NCI-H526 (cell line): Measurements from ENCODE around the gene NACC1.
A peak's percentile ranks its signal among the peaks of the same experiment; 100 is the strongest.

Source experiments
- DNase-seq, 2 experiments: peaks; one replicate each; lab custom pipeline; 2025; lab: John Stamatoyannopoulos, UW

Gene NACC1

DNA sequence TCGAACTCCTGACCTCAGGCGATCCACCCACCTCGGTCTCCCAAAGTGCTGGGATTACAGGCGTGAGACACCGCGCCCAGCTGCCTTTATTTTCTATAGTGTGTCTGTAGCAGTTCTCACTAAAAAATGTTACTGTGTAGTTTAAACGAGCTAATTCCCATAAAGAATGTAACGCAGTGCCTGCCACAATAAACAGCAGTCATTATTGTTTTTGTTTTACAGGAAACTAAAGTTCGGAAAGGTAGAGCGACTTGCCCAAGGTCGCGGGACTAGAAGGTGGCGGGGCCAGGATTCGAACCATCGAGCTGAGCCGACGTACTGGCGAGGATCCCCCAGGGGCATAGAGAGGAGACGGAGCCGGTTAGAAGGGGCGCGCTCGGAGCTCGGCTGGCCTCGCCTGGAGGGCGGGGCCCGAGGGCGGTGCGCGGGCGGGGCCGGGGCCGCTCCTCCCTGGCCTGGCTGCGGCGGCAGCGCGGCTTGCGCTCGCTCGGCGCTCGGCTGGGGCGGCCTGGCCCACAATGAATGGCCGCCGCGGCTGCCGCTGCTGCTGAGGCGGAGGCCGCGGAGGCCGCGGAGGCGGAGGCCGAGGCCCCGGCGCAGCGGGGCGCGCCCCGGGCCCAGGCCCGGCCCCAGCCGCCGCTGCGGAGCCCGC lies at the start of gene NACC1:
Gene NACC1, plus strand, starts transcription at position 493 of the 652 bp plus-strand sequence. CDS start 16,944 bp downstream, outside the sequence.
- peak; percentile 45 to 92 for DNase-seq

- DNase-seq, result no peak
Measured at GRCh38 chr19:13069415-13070359, 48.4 kb upstream of the NACC1 start.

GRCh38 chr19:13070425-13071140 lies 47.5 kb upstream of the NACC1 start:
- no peak for DNase-seq

- DNase-seq, result no peak
Measured at GRCh38 chr19:13071444-13072187, 46.4 kb upstream of the NACC1 start.

- DNase-seq, result no peak
Measured at GRCh38 chr19:13072188-13072908, 45.7 kb upstream of the NACC1 start.

- no peak for DNase-seq
Measured at GRCh38 chr19:13073263-13073662, 44.8 kb upstream of the NACC1 start.

DNA sequence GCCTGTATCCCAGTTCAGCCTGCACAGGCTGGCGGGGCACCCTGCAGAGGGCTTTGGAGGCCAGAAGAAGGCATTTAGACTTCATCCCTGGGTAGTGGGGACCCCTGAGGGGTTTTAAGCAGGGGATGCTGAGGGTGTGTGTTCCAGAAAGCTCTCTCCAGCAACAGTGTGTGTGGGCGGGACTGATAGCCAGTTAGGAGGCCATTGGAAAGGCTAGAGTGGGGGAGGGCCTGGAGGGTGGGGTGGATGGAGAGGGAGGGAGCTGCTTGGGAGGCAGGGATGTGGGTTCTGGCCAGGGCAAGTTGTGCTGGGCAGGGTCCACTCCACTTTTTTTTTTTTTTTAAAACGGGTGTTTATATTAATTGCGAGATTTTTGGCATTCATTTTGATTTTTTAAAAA lies 43.7 kb upstream of the NACC1 start:
- DNase-seq, result no peak

DNA sequence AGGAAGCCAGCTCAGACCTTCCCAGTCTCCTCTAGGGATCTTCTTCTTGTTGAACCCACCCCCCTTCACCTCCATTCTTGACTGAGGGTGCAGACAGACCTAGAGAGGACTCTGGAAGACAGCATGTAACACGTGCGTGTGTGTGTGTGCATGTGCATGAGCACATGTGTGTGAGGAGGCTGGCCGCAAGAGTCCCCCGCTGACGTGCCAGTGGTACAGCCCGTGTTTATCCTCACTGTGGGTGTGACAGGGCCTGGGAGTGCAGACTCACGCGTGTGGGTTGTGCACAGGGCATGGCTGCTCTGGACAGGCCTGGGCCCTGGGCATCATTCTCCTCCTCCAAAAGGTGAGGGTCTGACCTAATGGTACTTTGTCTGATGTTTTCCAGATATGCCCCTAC lies 41.7 kb upstream of the NACC1 start:
- no peak for DNase-seq

GRCh38 chr19:13076787-13077186 lies 41.3 kb upstream of the NACC1 start:
- no peak for DNase-seq

- no peak for DNase-seq
Measured at GRCh38 chr19:13077240-13077639, 40.8 kb upstream of the NACC1 start.

- no peak for DNase-seq
Measured at GRCh38 chr19:13078381-13078780, 39.7 kb upstream of the NACC1 start.

DNA sequence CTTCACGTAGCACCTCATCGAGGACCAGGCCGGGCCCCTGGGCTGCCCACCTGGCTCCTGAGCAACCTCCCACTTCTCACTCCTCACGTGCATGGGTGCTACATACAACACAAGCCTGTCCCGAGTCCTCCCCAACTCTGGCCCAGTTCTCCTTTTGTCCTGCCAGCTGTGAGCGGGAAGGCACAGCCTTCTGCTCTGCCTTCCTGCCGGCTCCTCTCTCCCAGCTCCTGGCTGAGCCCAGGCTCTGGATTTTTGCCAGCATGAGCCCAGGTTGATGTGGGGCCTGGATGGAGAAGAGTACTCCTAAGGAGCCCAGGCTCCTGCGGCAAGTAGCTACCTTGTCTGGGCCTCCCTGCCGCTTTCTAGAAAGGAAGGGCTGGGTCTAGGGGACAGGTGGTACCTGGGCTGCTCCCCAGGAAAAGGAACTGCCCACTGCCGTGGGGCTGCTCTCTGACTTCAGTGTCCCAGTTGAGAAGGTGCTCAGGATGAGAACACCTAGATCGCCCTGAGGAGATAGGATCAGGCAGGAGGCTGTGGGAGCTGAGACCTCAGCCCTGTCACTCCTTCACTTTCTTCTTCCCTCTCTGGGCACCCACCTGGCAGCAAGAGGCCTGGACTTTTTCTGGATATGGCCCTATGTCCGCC lies 39.0 kb upstream of the NACC1 start:
- DNase-seq, result no peak

DNA sequence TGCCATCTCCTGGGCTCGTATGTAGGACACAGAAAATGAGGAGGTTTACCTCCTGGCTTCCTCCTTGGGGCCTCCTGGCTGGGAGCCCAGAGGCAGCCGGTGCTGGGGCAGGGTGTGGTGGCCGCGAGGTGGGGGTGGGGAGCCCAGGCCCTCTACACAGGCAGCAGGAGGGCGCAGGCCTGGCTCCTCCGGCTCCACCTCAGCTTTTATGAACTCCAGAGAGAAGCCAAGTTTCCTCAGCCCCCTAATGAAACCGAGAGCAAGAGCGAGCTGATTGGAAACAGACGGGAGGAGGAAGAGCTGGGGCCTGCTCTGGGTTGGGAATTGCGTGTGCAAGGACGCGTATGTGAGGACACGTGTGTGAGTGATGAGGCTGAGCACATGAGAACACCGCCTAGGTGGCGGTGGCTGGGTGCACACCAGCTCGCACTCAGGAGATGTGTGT lies 38.5 kb upstream of the NACC1 start:
- DNase-seq, result no peak

DNA sequence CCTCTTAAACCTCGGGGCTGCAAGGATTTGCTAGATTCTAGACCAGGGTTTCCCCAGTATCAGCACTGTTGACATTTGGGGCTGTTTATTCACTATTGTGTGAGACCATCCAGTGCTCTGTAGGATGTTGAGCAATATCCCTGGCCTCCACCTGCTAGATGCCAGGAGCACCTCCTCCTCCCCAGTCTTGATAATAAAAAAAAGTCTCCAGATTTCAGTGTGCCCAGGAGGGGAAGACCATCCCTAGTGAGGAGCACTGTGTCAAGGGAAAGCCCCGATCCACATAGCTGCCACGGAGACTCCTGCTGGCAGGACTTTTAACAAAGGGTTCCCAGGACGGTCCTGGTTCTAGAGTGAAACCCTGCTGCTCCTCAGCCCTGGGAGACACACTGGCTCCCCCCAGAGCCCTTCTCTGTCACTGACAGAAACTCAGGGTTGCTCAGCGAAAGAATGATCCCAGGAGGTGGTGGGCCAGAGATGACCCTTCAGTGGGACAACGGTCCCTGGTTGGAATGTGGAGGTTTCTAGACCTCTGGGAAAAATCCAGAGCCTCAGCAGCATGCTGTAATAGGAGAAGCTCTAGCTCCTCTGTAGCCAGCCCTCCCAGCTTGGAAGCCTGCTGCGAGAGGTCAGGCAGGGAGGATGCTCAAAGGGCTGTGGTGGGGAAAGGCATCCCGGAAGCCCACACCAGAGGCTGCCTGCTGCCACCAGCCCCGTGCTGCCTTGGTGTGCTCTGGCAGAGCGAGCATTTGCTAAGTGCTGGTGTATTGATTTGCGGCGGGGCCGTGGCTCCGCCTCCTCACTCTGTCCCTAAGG lies 35.7 kb upstream of the NACC1 start:
- DNase-seq, result peak in 1 of 2 experiments; percentile 17

DNA sequence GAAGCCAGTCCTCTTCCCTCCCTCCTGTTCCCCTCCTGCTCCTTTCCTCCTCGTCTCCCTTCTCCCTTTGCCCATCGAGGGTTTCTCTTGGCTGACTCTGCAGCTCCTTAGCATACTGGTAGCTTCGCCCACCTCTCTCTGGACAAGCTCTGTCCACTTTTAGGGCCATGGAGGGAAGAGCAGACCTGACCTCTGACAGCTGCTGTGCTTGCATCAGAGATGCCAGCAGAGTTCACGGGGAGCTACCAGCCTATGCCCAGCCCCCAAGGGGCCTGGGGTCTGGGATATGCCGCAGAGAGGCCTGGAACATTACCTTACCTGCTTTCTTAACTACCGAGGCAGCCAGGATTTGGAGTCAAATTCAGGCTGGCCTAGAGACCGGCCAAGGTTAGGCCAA lies 35.1 kb upstream of the NACC1 start:
- no peak for DNase-seq

- no peak for DNase-seq
Measured at GRCh38 chr19:13083627-13084026, 34.4 kb upstream of the NACC1 start.

- no peak for DNase-seq
Measured at GRCh38 chr19:13085666-13086065, 32.4 kb upstream of the NACC1 start.

DNA sequence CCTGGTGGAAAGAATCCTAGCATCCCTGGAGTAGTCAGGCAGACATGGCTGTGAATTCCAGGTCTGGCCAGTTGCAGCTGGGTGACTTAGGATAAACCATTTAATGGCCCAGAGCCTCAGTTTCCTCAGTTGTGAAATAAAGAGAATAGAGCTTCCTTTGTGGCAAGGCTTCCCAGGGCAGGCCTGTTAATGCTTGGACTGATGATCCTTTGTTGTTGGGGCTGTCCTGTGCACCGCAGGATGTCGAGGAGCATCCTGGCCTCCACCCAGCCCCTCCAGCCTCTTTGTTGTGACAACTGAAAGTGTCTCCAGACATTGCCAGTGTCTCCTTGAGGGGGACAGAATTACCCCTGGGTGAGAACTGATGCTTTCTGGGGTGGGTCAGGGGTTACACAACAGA lies 31.7 kb upstream of the NACC1 start:
- DNase-seq, result no peak

DNA sequence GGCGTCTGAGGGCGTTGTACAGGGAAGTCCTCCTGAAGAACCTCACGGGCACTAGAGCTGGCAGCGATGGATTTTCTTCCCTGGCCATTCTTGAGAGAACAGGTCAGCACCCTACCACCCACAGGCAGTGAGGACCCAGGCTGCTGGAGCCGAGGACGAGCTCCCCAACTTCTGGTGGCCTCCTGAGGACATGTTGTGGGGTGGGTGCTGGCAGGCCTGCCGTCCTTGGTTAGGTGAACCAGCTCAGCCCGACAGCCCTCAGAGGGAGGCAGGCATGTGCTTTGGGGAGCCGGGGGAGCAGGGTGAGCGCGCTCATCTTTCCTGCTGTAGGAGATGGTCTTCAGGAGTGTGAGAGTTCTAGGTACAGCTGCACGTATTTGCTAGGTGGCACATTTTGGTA lies 30.8 kb upstream of the NACC1 start:
- no peak for DNase-seq
